Measurements from ENCODE around the gene CDX2. TPM values are rescaled to one million over a fixed set of nuclear protein-coding genes. Genes with fewer than 3 reads are reported as not detected.

The CDX2 gene
- total RNA-seq, 1 donor from 2014 or later: 24.8 TPM

- peaks cover 52% of the 10 kb centered on the region for H3K4me1 Mint-ChIP-seq (ENCODE audit: low read depth)
- H3K4me3 Mint-ChIP-seq (ENCODE audit: low read depth): peak overlapping the region; percentile 73
- peaks cover 85% of the 10 kb centered on the region for H3K36me3 Mint-ChIP-seq (ENCODE audit: insufficient read depth)
- no peaks in the 10 kb centered on the region for H3K9me3 Mint-ChIP-seq (ENCODE audit: low read depth)
- TF ChIP-seq CTCF (IDR thresholded peaks at IDR 0.05; ENCODE audit: unreplicated experiment): no peak
- H3K27ac Mint-ChIP-seq: peak overlapping the region; percentile 94
- DNase-seq (ENCODE audit: low spot score, unreplicated experiment): no peak
- H3K27me3 Mint-ChIP-seq: peaks cover 3% of the 10 kb centered on the region
These were observed 43.7 kb downstream of the CDX2 start for GRCh38 chr13:27925220-27925991.

- Mint-ChIP-seq H3K9me3 (ENCODE audit: low read depth) (no peaks in the 10 kb centered on the region), H3K27ac (peak overlapping the region; percentile 82), H3K36me3 (ENCODE audit: insufficient read depth) (peaks cover 77% of the 10 kb centered on the region), H3K4me1 (ENCODE audit: low read depth) (peaks cover 45% of the 10 kb centered on the region), H3K27me3 (no peaks in the 10 kb centered on the region), H3K4me3 (ENCODE audit: low read depth) (peak overlapping the region; percentile 99)
- no peak for TF ChIP-seq CTCF (IDR thresholded peaks at IDR 0.05; ENCODE audit: unreplicated experiment)
- DNase-seq (ENCODE audit: low spot score, unreplicated experiment): no peak
These were observed 44.5 kb downstream of the CDX2 start for GRCh38 chr13:27924529-27925141.

- H3K9me3 Mint-ChIP-seq (ENCODE audit: low read depth): no peaks in the 10 kb centered on the region
- no peaks in the 10 kb centered on the region for H3K27me3 Mint-ChIP-seq
- H3K4me1 Mint-ChIP-seq (ENCODE audit: low read depth): peaks cover 43% of the 10 kb centered on the region
- peak overlapping the region; percentile 97 for H3K27ac Mint-ChIP-seq
- peak; percentile 14 for TF ChIP-seq CTCF (IDR thresholded peaks at IDR 0.05; ENCODE audit: unreplicated experiment)
- peak; percentile 22 for DNase-seq (ENCODE audit: low spot score, unreplicated experiment)
- H3K36me3 Mint-ChIP-seq (ENCODE audit: insufficient read depth): peaks cover 71% of the 10 kb centered on the region
- H3K4me3 Mint-ChIP-seq (ENCODE audit: low read depth): peak overlapping the region; percentile 99
These were observed 45.2 kb downstream of the CDX2 start for GRCh38 chr13:27923794-27924528.

GRCh38 chr13:27922883-27923612, 46.1 kb downstream of the CDX2 start:
- Mint-ChIP-seq H3K9me3 (ENCODE audit: low read depth) (no peaks in the 10 kb centered on the region), H3K27ac (peak overlapping the region; percentile 97), H3K4me1 (ENCODE audit: low read depth) (peaks cover 44% of the 10 kb centered on the region), H3K36me3 (ENCODE audit: insufficient read depth) (peaks cover 62% of the 10 kb centered on the region), H3K4me3 (ENCODE audit: low read depth) (peak overlapping the region; percentile 99), H3K27me3 (no peaks in the 10 kb centered on the region)
- DNase-seq (ENCODE audit: low spot score, unreplicated experiment): no peak
- no peak for TF ChIP-seq CTCF (IDR thresholded peaks at IDR 0.05; ENCODE audit: unreplicated experiment)

Measured in progenitor cell of endocrine pancreas (in vitro differentiated cells).